Measurements from ENCODE around the gene RASA3.
"Not testable (repeated sequence)": the region's sequence is repeated elsewhere in the genome, so short reads cannot be mapped to it uniquely, and the experiment has no call there.

RASA3 gene

GRCh38 chr13:114098689-114099056 is 33.8 kb downstream of the RASA3 start:
- not testable (repeated sequence) for H3K9me3 ChIP-seq (ENCODE audit: control insufficient read depth, insufficient read depth, low read length); H3K27me3 ChIP-seq (ENCODE audit: control insufficient read depth, insufficient read depth, low read length); H3K36me3 ChIP-seq (ENCODE audit: control insufficient read depth, insufficient read depth, low read length); H3K4me3 ChIP-seq (ENCODE audit: low read depth, low read length); H3K4me1 ChIP-seq (ENCODE audit: control insufficient read depth, insufficient read depth, low read length); H3K9ac ChIP-seq (ENCODE audit: low read depth, low read length)

DNA sequence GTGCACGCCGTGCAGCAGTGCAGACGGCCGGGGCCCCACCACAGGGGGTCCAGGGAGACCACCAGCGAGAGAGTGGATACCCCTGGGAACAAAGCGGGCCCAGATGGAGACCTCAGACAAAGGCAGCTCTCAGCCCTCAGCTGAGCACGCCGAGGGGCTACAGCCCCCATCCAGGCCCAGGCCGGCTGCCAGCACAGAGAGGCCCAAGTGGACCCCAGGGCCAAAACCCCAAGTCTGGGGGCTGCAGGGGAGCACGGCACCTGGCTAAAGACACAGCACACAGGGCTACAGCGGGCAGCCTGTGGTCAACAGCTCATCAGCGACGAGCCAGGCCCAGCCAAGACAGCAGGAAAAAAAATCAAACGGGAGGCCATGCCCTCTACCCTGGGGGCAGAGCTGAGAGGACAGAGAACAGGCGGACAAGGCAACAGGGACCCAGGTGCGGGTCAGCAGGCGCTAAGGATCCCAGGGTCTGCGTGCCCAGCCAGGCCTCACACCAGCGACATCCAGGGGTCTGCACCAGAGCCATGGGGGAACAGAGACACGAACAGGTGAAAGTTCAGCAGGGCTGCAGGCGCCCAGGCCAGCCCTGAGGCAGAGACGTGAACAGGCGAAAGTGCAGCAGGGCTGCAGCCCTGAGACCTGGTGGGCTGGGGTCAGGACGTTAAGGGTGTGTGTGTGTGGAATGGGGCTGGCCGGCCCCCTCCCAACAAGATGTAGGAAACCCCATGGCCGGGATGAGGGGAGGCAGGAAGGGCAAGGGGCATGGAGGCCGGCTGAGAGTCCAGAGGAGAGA is 34.3 kb downstream of the RASA3 start:
- no peak overlapping the region for H3K9ac ChIP-seq (ENCODE audit: low read depth, low read length)

GRCh38 chr13:114097212-114097892 is 35.1 kb downstream of the RASA3 start:
- no peak overlapping the region for H3K9ac ChIP-seq (ENCODE audit: low read depth, low read length)
- H3K4me3 ChIP-seq (ENCODE audit: low read depth, low read length) = no peak overlapping the region
- H3K9me3 ChIP-seq (ENCODE audit: control insufficient read depth, insufficient read depth, low read length) = no peaks in the 10 kb centered on the region
- no peaks in the 10 kb centered on the region for H3K4me1 ChIP-seq (ENCODE audit: control insufficient read depth, insufficient read depth, low read length)
- no peaks in the 10 kb centered on the region for H3K27me3 ChIP-seq (ENCODE audit: control insufficient read depth, insufficient read depth, low read length)
- no peaks in the 10 kb centered on the region for H3K36me3 ChIP-seq (ENCODE audit: control insufficient read depth, insufficient read depth, low read length)

More for the DNA sequence above, 34.3 kb downstream of the RASA3 start:
- Histone ChIP-seq H3K36me3 (ENCODE audit: control insufficient read depth, insufficient read depth, low read length) (no peaks in the 10 kb centered on the region), H3K4me3 (ENCODE audit: low read depth, low read length) (no peak overlapping the region), H3K9me3 (ENCODE audit: control insufficient read depth, insufficient read depth, low read length) (no peaks in the 10 kb centered on the region), H3K27me3 (ENCODE audit: control insufficient read depth, insufficient read depth, low read length) (no peaks in the 10 kb centered on the region), H3K4me1 (ENCODE audit: control insufficient read depth, insufficient read depth, low read length) (no peaks in the 10 kb centered on the region)

DNA sequence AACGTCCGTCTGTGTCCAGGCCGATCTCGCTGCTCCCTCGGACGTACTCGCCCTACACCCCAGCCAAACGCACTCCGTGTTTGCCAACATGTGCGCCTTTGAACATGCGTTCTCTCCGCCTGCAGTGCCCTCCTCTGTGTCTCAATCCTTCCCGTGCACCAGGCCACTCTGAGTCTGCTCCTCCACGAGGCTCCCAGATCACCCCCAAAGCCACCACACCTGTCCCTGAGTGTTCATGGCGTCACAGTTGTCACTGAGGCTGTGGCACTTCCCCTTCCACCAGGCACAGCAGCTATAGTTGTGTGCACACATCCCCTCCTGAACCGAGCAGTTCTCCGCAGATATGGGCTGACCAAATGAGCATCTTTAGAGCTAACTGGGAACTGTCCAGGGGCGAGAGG is 35.6 kb downstream of the RASA3 start:
- Histone ChIP-seq H3K27me3 (ENCODE audit: control insufficient read depth, insufficient read depth, low read length) (no peaks in the 10 kb centered on the region), H3K4me3 (ENCODE audit: low read depth, low read length) (no peak overlapping the region), H3K9me3 (ENCODE audit: control insufficient read depth, insufficient read depth, low read length) (no peaks in the 10 kb centered on the region), H3K36me3 (ENCODE audit: control insufficient read depth, insufficient read depth, low read length) (no peaks in the 10 kb centered on the region), H3K4me1 (ENCODE audit: control insufficient read depth, insufficient read depth, low read length) (no peaks in the 10 kb centered on the region), H3K9ac (ENCODE audit: low read depth, low read length) (no peak overlapping the region)

DNA sequence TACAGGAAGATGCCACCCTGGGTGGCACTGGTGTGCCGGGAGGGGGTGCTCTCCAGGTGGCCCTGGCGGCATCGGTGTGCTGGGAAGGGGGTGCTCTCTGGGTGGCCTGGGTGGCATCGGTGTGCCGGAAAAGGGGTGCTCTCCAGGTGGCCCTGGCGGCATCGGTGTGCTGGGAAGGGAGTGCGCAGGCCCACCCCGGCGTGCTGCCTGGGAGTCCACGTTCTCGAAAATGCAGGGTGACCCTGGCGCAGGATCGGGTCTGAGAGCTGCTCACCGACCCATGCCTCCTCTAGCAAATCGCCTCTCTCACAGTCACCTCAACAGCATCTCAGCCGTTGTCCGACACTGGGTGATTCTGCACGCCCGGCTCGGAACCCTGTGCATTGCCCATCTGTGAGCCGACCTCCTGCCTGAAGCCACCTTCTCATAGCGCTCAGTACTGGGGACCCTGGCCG is 36.4 kb downstream of the RASA3 start:
- no peaks in the 10 kb centered on the region for H3K9me3 ChIP-seq (ENCODE audit: control insufficient read depth, insufficient read depth, low read length)
- no peaks in the 10 kb centered on the region for H3K36me3 ChIP-seq (ENCODE audit: control insufficient read depth, insufficient read depth, low read length)

GRCh38 chr13:114095486-114095885 is 36.9 kb downstream of the RASA3 start:
- Histone ChIP-seq H3K4me3 (ENCODE audit: low read depth, low read length) (no peak overlapping the region), H3K9ac (ENCODE audit: low read depth, low read length) (no peak overlapping the region), H3K9me3 (ENCODE audit: control insufficient read depth, insufficient read depth, low read length) (no peaks in the 10 kb centered on the region), H3K36me3 (ENCODE audit: control insufficient read depth, insufficient read depth, low read length) (no peaks in the 10 kb centered on the region), H3K27me3 (ENCODE audit: control insufficient read depth, insufficient read depth, low read length) (no peaks in the 10 kb centered on the region), H3K4me1 (ENCODE audit: control insufficient read depth, insufficient read depth, low read length) (no peaks in the 10 kb centered on the region)

More for the DNA sequence above, 36.4 kb downstream of the RASA3 start:
- Histone ChIP-seq H3K4me3 (ENCODE audit: low read depth, low read length) (no peak overlapping the region), H3K9ac (ENCODE audit: low read depth, low read length) (no peak overlapping the region), H3K27me3 (ENCODE audit: control insufficient read depth, insufficient read depth, low read length) (no peaks in the 10 kb centered on the region), H3K4me1 (ENCODE audit: control insufficient read depth, insufficient read depth, low read length) (no peaks in the 10 kb centered on the region)

DNA sequence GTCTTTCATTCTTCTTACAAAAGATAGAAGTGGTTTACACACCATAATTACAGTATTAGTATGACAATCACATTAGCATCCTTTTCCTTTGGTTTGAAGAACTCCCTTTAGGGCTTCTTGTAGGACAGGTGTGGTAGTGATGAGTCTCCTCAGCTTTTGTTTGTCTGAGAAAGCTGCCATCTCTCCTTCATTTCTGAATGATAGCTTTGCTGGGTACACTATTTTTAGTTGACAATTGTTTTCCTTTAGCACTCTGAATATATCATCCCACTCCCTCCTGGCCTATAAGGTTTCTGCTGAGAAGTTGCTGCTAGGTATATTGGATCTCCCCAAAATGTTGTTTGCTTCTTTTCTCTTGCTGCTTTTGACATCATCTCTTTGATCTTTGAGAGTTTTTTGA is 39.3 kb downstream of the RASA3 start:
- Histone ChIP-seq H3K4me1 (ENCODE audit: control insufficient read depth, insufficient read depth, low read length) (no peaks in the 10 kb centered on the region), H3K36me3 (ENCODE audit: control insufficient read depth, insufficient read depth, low read length) (no peaks in the 10 kb centered on the region), H3K27me3 (ENCODE audit: control insufficient read depth, insufficient read depth, low read length) (no peaks in the 10 kb centered on the region), H3K9me3 (ENCODE audit: control insufficient read depth, insufficient read depth, low read length) (no peaks in the 10 kb centered on the region), H3K9ac (ENCODE audit: low read depth, low read length) (no peak overlapping the region), H3K4me3 (ENCODE audit: low read depth, low read length) (no peak overlapping the region)

DNA sequence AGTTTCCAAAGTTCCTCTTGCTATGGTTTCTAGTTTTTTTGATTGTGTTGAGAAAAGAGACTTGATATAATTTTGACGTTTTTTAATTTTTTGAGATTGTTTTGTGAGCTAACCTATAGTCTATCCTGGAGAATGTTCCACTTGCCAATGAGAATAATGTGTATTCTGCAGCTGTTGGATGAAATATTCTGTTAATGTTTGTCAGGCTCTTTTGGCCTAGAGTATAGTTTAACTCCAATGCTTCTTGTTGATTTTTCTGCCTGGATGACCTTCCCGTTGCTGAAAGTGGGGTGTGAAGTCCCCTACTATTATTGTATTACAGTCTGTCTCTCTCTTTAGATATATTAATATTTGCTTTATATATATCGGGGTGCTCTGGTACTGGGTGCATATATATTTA is 40.0 kb downstream of the RASA3 start:
- no peaks in the 10 kb centered on the region for H3K27me3 ChIP-seq (ENCODE audit: control insufficient read depth, insufficient read depth, low read length)
- H3K4me1 ChIP-seq (ENCODE audit: control insufficient read depth, insufficient read depth, low read length) = no peaks in the 10 kb centered on the region
- H3K9me3 ChIP-seq (ENCODE audit: control insufficient read depth, insufficient read depth, low read length) = no peaks in the 10 kb centered on the region
- no peak overlapping the region for H3K4me3 ChIP-seq (ENCODE audit: low read depth, low read length)
- H3K36me3 ChIP-seq (ENCODE audit: control insufficient read depth, insufficient read depth, low read length) = no peaks in the 10 kb centered on the region
- no peak overlapping the region for H3K9ac ChIP-seq (ENCODE audit: low read depth, low read length)

- H3K9me3 ChIP-seq (ENCODE audit: control insufficient read depth, insufficient read depth, low read length) = no peaks in the 10 kb centered on the region
- no peaks in the 10 kb centered on the region for H3K4me1 ChIP-seq (ENCODE audit: control insufficient read depth, insufficient read depth, low read length)
- no peak overlapping the region for H3K4me3 ChIP-seq (ENCODE audit: low read depth, low read length)
- no peak overlapping the region for H3K9ac ChIP-seq (ENCODE audit: low read depth, low read length)
- H3K36me3 ChIP-seq (ENCODE audit: control insufficient read depth, insufficient read depth, low read length) = no peaks in the 10 kb centered on the region
- no peaks in the 10 kb centered on the region for H3K27me3 ChIP-seq (ENCODE audit: control insufficient read depth, insufficient read depth, low read length)
Measured at GRCh38 chr13:114090476-114090875, 41.9 kb downstream of the RASA3 start.

GRCh38 chr13:114089751-114090400 is 42.5 kb downstream of the RASA3 start:
- H3K9me3 ChIP-seq (ENCODE audit: control insufficient read depth, insufficient read depth, low read length) = no peaks in the 10 kb centered on the region

GRCh38 chr13:114089341-114089740 is 43.1 kb downstream of the RASA3 start:
- Histone ChIP-seq H3K4me1 (ENCODE audit: control insufficient read depth, insufficient read depth, low read length) (no peaks in the 10 kb centered on the region), H3K4me3 (ENCODE audit: low read depth, low read length) (no peak overlapping the region), H3K9me3 (ENCODE audit: control insufficient read depth, insufficient read depth, low read length) (no peaks in the 10 kb centered on the region), H3K36me3 (ENCODE audit: control insufficient read depth, insufficient read depth, low read length) (no peaks in the 10 kb centered on the region), H3K27me3 (ENCODE audit: control insufficient read depth, insufficient read depth, low read length) (no peaks in the 10 kb centered on the region), H3K9ac (ENCODE audit: low read depth, low read length) (no peak overlapping the region)

More at GRCh38 chr13:114089751-114090400, 42.5 kb downstream of the RASA3 start:
- H3K4me3 ChIP-seq (ENCODE audit: low read depth, low read length) = no peak overlapping the region
- H3K4me1 ChIP-seq (ENCODE audit: control insufficient read depth, insufficient read depth, low read length) = no peaks in the 10 kb centered on the region
- H3K27me3 ChIP-seq (ENCODE audit: control insufficient read depth, insufficient read depth, low read length) = no peaks in the 10 kb centered on the region
- H3K9ac ChIP-seq (ENCODE audit: low read depth, low read length) = no peak overlapping the region
- no peaks in the 10 kb centered on the region for H3K36me3 ChIP-seq (ENCODE audit: control insufficient read depth, insufficient read depth, low read length)

- H3K9me3 ChIP-seq (ENCODE audit: control insufficient read depth, insufficient read depth, low read length) = no peaks in the 10 kb centered on the region
- no peaks in the 10 kb centered on the region for H3K27me3 ChIP-seq (ENCODE audit: control insufficient read depth, insufficient read depth, low read length)
- no peak overlapping the region for H3K4me3 ChIP-seq (ENCODE audit: low read depth, low read length)
- no peaks in the 10 kb centered on the region for H3K4me1 ChIP-seq (ENCODE audit: control insufficient read depth, insufficient read depth, low read length)
- H3K36me3 ChIP-seq (ENCODE audit: control insufficient read depth, insufficient read depth, low read length) = no peaks in the 10 kb centered on the region
- no peak overlapping the region for H3K9ac ChIP-seq (ENCODE audit: low read depth, low read length)
Measured at GRCh38 chr13:114088863-114089262, 43.6 kb downstream of the RASA3 start.

Data from iPS-15b (cell line).